AG04450 (cell line): ENCODE data around the gene KAT6B. TPM values are rescaled to one million over a fixed set of nuclear protein-coding genes. Genes with fewer than 3 reads are reported as not detected.
A peak's percentile ranks its signal among the peaks of the same experiment; 100 is the strongest.

Experiments
- CTCF ChIA-PET: fragments of 300-600, 350-600 bp; formaldehyde crosslinking; extraction: SDS; loops from one replicate; lab custom pipeline; 2022; ENCODE audit warnings: antibody characterized with exemption, inconsistent platforms; lab: Charles Lee
- POLR2A ChIA-PET: fragments of 350-600 bp; formaldehyde crosslinking; extraction: SDS; loops from one replicate; lab custom pipeline; 2021; ENCODE audit warnings: antibody characterized with exemption, inconsistent platforms; lab: Yijun Ruan, JAX
- DNase-seq: peaks from one replicate; pipeline ENCODE4 v3.0.0-alpha.2; 2011; ENCODE audit warnings: low read depth, low spot score
- H3K27ac ChIP-seq: one replicate; pipeline ENCODE4 v1.5.1; 2012; ENCODE audit warnings: low read depth, low read length, control low read depth
- H3K27me3 ChIP-seq: one replicate; pipeline ENCODE4 v1.6.0; 2012; ENCODE audit warnings: low read length; ENCODE audit not compliant: control insufficient read depth, insufficient read depth
- H3K4me3 ChIP-seq: 2 replicates; pipeline ENCODE4 v1.5.1; 2011; ENCODE audit warnings: mild to moderate bottlenecking, low read depth, low read length, control low read depth
- H3K9me3 ChIP-seq: 2 replicates; pipeline ENCODE4 v1.5.1; 2012; ENCODE audit warnings: low read length; ENCODE audit not compliant: control insufficient read depth, insufficient read depth
- CTCF ChIP-seq: IDR thresholded peaks from 2 replicates; pipeline ENCODE4 v1.5.1; 2011; ENCODE audit warnings: low read depth, low read length, control low read depth, inconsistent platforms
- polyA plus RNA-seq: library from polyadenylated mRNA; depleted of rRNA; stranded (reverse); fragments of >200 nt; gene quantifications from 2 replicates; pipeline ENCODE4 v1.2.3, GENCODE V29; 2011

The KAT6B gene
- polyA plus RNA-seq, 1 experiment: 10.4 TPM

DNA sequence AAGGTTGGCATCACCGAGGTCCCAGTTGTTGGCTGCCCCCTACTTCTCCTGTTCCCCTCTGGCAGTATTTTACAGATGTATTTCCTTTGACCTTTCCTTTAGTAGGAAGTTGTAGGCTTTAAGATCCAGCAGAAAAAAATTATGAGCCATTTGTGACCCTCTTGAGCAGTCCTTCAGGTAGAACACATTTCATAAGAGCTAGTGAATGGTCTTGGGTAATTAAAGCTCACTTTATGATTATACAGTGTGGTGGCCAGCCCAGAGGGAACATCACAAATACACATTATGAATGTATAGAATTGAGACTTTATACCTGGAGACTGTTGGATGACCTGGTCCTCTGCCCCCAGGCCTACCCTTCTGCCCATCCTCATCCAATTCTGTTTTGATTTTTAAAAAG lies 57.0 kb downstream of the KAT6B start:
- peak overlapping the region; percentile 71 for H3K27ac ChIP-seq
- POLR2A ChIA-PET: interaction anchor here (0.6 to 1.7 kb wide), 5 partner anchors 15 to 57 kb away, joined by 3 to 6 read pairs (median 4); no protein-coding TSS in a partner anchor
- CTCF ChIA-PET: interaction anchor here (1.4 kb wide), 1 partner anchor 11 kb away, joined by 3 read pairs; no protein-coding TSS in a partner anchor

DNA sequence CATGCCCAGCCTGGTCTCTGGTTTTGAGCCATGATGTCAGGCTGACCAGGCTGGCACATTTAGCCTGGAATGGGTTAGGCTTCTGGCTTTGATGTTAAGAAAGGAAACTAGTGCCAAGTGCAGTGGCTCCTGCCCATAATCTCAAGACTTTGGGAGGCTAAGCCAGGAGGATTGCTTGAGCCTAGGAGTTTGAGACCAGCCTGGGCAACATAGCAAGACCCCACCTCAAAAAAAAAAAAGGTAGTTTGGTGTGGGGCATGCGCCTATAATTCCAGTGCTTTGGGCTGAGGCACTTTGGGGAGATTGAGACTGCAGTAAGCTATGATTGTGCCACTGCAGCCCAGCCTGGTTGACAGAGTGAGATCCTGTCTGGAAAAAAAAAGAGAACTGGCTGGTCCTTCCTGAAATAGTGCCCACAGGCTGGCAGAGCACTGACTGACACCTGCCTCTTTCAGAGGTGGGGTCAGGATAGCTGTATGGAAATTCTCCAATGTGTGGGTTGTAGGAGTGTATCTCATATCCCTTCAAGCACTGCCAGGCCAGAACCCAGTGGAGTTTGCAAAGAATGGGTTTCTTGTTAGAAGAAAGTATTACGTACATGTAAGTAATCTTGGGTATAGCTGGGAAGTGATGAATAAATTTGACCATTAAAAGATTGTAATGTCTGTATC lies 61.3 kb downstream of the KAT6B start:
- TF ChIP-seq CTCF: no peak
- no peak for DNase-seq
- Histone ChIP-seq H3K27ac (no peak overlapping the region), H3K27me3 (no peaks in the 10 kb centered on the region), H3K4me3 (no peak overlapping the region), H3K9me3 (no peaks in the 10 kb centered on the region)
- ChIA-PET POLR2A (no interaction called here), CTCF (no interaction called here)

More for the DNA sequence above, 57.0 kb downstream of the KAT6B start:
- H3K27me3 ChIP-seq: no peaks in the 10 kb centered on the region
- no peaks in the 10 kb centered on the region for H3K9me3 ChIP-seq
- DNase-seq: no peak
- no peak for TF ChIP-seq CTCF
- H3K4me3 ChIP-seq: no peak overlapping the region

GRCh38 chr10:74888962-74889661 lies 62.7 kb downstream of the KAT6B start:
- H3K9me3 ChIP-seq: no peaks in the 10 kb centered on the region
- ChIA-PET CTCF (interaction anchor here (0.7 to 0.8 kb wide), 2 partner anchors 132 to 708 kb away, joined by 3 read pairs; no protein-coding TSS in a partner anchor), POLR2A (interaction anchor here (0.7 kb wide), 1 partner anchor 171 kb away, joined by 3 read pairs; no protein-coding TSS in a partner anchor)
- no peak overlapping the region for H3K27ac ChIP-seq
- no peak overlapping the region for H3K4me3 ChIP-seq
- H3K27me3 ChIP-seq: no peaks in the 10 kb centered on the region
- peak; percentile 12; the same call in 1 of the 2 replicates for TF ChIP-seq CTCF
- DNase-seq: no peak

DNA sequence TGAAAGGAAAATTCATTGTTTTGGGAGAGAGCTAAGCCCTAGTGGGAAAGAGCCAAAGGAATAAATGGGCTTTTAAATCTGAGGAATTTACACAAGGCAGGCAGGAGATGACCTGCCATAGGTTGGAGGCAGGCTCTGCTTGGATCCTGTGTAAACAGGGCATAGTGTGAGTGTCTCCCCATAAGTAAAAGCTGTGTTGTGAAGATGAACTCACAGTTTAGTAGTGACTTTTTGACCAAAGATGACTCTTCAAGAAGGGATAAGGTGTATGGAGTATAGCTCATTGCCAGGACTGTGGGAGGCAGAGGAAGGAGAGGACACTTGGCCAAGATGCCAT lies 63.2 kb downstream of the KAT6B start:
- H3K4me3 ChIP-seq: no peak overlapping the region
- POLR2A ChIA-PET: interaction anchor here (0.7 kb wide), 1 partner anchor 170 kb away, joined by 3 read pairs; no protein-coding TSS in a partner anchor
- no peaks in the 10 kb centered on the region for H3K27me3 ChIP-seq
- CTCF ChIA-PET: interaction anchor here (0.7 to 0.8 kb wide), 2 partner anchors 132 to 708 kb away, joined by 3 read pairs; no protein-coding TSS in a partner anchor
- DNase-seq: no peak
- no peak overlapping the region for H3K27ac ChIP-seq
- no peaks in the 10 kb centered on the region for H3K9me3 ChIP-seq
- no peak for TF ChIP-seq CTCF

- no peak for DNase-seq
- ChIA-PET CTCF (no interaction called here), POLR2A (no interaction called here)
- TF ChIP-seq CTCF: no peak
- no peaks in the 10 kb centered on the region for H3K9me3 ChIP-seq
- H3K27ac ChIP-seq: no peak overlapping the region
- no peak overlapping the region for H3K4me3 ChIP-seq
- H3K27me3 ChIP-seq: no peaks in the 10 kb centered on the region
These were observed 64.1 kb downstream of the KAT6B start for GRCh38 chr10:74890460-74890859.
